ENCODE results near the gene RNF223.

- TF ChIP-seq POLR2AphosphoS5 (IDR thresholded peaks at IDR 0.05; ENCODE audit: low read depth, low read length) (no peak), TAF1 (IDR thresholded peaks at IDR 0.05; ENCODE audit: low read depth, low read length) (no peak), SPI1 (IDR thresholded peaks at IDR 0.05; ENCODE audit: low read depth, low read length) (no peak), POLR2A (IDR thresholded peaks at IDR 0.05; ENCODE audit: low read depth, low read length) (no peak), PAX5 (IDR thresholded peaks at IDR 0.05; ENCODE audit: insufficient read depth, low read length, severe bottlenecking) (no peak), POU2F2 (IDR thresholded peaks at IDR 0.05; ENCODE audit: low read depth, low read length) (no peak)
These were observed 6.8 kb upstream of the RNF223 start for GRCh38 chr1:1080951-1081310.

Measured in GM12891 (cell line).